Measurements from ENCODE around the gene DNAI4. TPM values are rescaled to one million over a fixed set of nuclear protein-coding genes. Genes with fewer than 3 reads are reported as not detected.

Gene DNAI4
- total RNA-seq, 3 donors from 2014 or later (not counting 1 experiment from before 2014, with no cell fraction given), result 1.4 to 4.3 (median 2.2) TPM

DNA sequence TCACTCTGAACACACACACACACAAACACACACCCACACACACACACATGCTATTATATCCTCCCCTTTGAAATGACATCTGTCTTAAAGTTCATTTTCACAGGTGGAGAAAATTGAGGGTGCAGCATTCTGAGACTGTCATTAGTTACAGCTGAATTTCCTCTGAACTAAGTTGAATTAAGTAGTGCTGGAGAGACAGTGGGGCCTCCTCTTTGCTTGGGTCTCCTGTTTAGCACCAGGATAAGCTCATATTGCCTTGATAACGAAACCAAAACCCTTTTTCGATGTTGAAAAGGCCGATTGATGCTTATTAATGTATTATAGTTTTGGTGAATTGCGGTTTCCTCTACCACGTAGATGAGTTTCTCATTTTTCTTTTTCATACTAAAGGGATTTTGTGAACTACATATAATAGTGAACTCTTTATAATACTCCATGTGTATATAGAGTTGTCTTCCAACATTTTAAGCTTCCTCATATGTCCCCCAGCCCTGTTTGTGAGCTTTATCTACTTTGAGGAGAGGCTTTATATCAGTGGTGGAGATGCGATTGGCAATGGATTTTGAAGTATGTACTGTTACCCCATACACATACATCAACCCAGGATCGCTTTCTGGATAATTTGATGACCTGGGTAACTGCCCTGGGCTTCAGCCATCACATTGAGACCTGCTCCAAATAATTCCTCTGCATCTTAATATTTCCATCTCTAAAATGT lies 155.0 kb downstream of the DNAI4 start:
- Mint-ChIP-seq H3K27ac (no peak overlapping the region), H3K36me3 (no peaks in the 10 kb centered on the region), H3K27me3 (ENCODE audit: low read depth in 2 of 2) (no peaks in the 10 kb centered on the region), H3K4me1 (no peaks in the 10 kb centered on the region), H3K4me3 (no peak overlapping the region), H3K9me3 (no peaks in the 10 kb centered on the region)
- 54% methylated on average over 3 of the region's 7 CpGs for WGBS (ENCODE audit: insufficient coverage)
- Histone ChIP-seq H3K4me1 (ENCODE audit: control insufficient read depth, insufficient read depth, low read length) (no peaks in the 10 kb centered on the region), H3K27me3 (ENCODE audit: control insufficient read depth, insufficient read depth, low read length) (no peaks in the 10 kb centered on the region), H3K27ac (ENCODE audit: low read length) (no peak overlapping the region), H3K9me3 (ENCODE audit: control insufficient read depth, insufficient read depth, low read length) (no peaks in the 10 kb centered on the region), H3K4me3 (ENCODE audit: low read length) (no peak overlapping the region), H3K36me3 (ENCODE audit: control insufficient read depth, insufficient read depth, low read length) (no peaks in the 10 kb centered on the region)
- intact Hi-C loops (cut with micrococcal nuclease), result no loop called here
- ATAC-seq, result peak in 1 of 3 donors; percentile 17
- no peak for TF ChIP-seq CTCF (IDR thresholded peaks at IDR 0.05)
- DNase-seq, result peak in 1 of 2 donors; percentile 58

DNA sequence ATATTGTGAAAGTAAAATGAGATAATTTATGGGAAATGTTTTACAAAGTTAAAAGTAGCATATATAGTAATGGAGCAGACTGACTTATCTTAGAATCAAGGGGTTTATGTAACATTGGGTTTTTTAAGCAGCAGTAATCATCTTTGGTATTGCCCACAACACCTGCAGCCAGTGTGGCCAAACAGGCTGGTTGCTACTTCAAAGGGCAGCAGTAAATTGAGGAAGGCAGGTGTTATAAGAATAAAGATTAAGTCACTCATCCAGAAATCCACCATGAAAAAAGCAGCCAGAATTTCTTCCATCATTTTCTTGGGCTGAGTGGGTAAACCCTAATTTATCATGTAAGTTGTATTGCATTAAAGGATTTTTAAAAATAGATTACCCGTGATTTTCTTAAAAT lies 155.7 kb downstream of the DNAI4 start:
- Histone ChIP-seq H3K9me3 (ENCODE audit: control insufficient read depth, insufficient read depth, low read length) (no peaks in the 10 kb centered on the region), H3K4me3 (ENCODE audit: low read length) (no peak overlapping the region), H3K27me3 (ENCODE audit: control insufficient read depth, insufficient read depth, low read length) (no peaks in the 10 kb centered on the region), H3K27ac (ENCODE audit: low read length) (no peak overlapping the region), H3K4me1 (ENCODE audit: control insufficient read depth, insufficient read depth, low read length) (no peaks in the 10 kb centered on the region), H3K36me3 (ENCODE audit: control insufficient read depth, insufficient read depth, low read length) (no peaks in the 10 kb centered on the region)
- Mint-ChIP-seq H3K27ac (no peak overlapping the region), H3K27me3 (ENCODE audit: low read depth in 2 of 2) (no peaks in the 10 kb centered on the region), H3K4me1 (no peaks in the 10 kb centered on the region), H3K9me3 (no peaks in the 10 kb centered on the region), H3K4me3 (no peak overlapping the region), H3K36me3 (no peaks in the 10 kb centered on the region)
- DNase-seq, result no peak
- 86% methylated on average over 1 of the region's 1 CpG for WGBS (ENCODE audit: insufficient coverage)
- TF ChIP-seq CTCF (IDR thresholded peaks at IDR 0.05), result no peak
- no peak for ATAC-seq
- intact Hi-C loops (cut with micrococcal nuclease), result no loop called here

- Mint-ChIP-seq H3K9me3 (no peaks in the 10 kb centered on the region), H3K27me3 (ENCODE audit: low read depth in 2 of 2) (no peaks in the 10 kb centered on the region), H3K36me3 (no peaks in the 10 kb centered on the region), H3K4me1 (no peaks in the 10 kb centered on the region), H3K4me3 (no peak overlapping the region), H3K27ac (no peak overlapping the region)
- Histone ChIP-seq H3K4me1 (ENCODE audit: control insufficient read depth, insufficient read depth, low read length) (no peaks in the 10 kb centered on the region), H3K9me3 (ENCODE audit: control insufficient read depth, insufficient read depth, low read length) (no peaks in the 10 kb centered on the region), H3K27ac (ENCODE audit: low read length) (no peak overlapping the region), H3K4me3 (ENCODE audit: low read length) (no peak overlapping the region), H3K36me3 (ENCODE audit: control insufficient read depth, insufficient read depth, low read length) (no peaks in the 10 kb centered on the region), H3K27me3 (ENCODE audit: control insufficient read depth, insufficient read depth, low read length) (no peaks in the 10 kb centered on the region)
- intact Hi-C loops (cut with micrococcal nuclease), result no loop called here
- TF ChIP-seq CTCF (IDR thresholded peaks at IDR 0.05), result no peak
- DNase-seq, result no peak
- ATAC-seq, result no peak
Observed at GRCh38 chr1:66767626-66768025, 157.0 kb downstream of the DNAI4 start.
